GM23338 (cell line): ENCODE measurements around the gene ANKLE2. TPM values are rescaled to one million over a fixed set of nuclear protein-coding genes. Genes with fewer than 3 reads are reported as not detected.

Experiments
- ATAC-seq: fragments of 200-7000 bp; cut with Tn5 transposase; 3 replicates; pipeline ENCODE4 v1.9.1; 2020
- DNase-seq: peaks from one replicate; pipeline ENCODE4 v3.0.0-alpha.2; 2015; ENCODE audit warnings: low spot score
- H2AFZ ChIP-seq: fragments of 200-600 bp; sonication (generic); 2 replicates; pipeline ENCODE4 v1.8.0; 2016; ENCODE audit warnings: antibody characterized with exemption, mild to moderate bottlenecking, moderate library complexity
- H3F3A ChIP-seq: fragments of 200-600 bp; sonication (generic); replicated peaks from 2 replicates; pipeline ENCODE4 v1.8.0; 2017; ENCODE audit warnings: antibody characterized with exemption, mixed run types, low read depth
- H3K27ac ChIP-seq: fragments of 200-600 bp; sonication (generic); 2 replicates; pipeline ENCODE4 v1.6.1; 2016; ENCODE audit warnings: low read depth
- H3K27me3 ChIP-seq: fragments of 200-600 bp; sonication (generic); 2 replicates; pipeline ENCODE4 v1.8.0; 2016; ENCODE audit warnings: mild to moderate bottlenecking, mixed run types, moderate library complexity; ENCODE audit not compliant: insufficient read depth
- H3K36me3 ChIP-seq: fragments of 200-600 bp; sonication (generic); 2 replicates; pipeline ENCODE4 v1.8.0; 2016; ENCODE audit warnings: mild to moderate bottlenecking; ENCODE audit not compliant: insufficient read depth
- H3K4me1 ChIP-seq: fragments of 200-600 bp; sonication (generic); 2 replicates; pipeline ENCODE4 v1.8.0; 2016; ENCODE audit warnings: mild to moderate bottlenecking, moderate library complexity; ENCODE audit not compliant: insufficient read depth
- H3K4me2 ChIP-seq: fragments of 200-600 bp; sonication (generic); 2 replicates; pipeline ENCODE4 v1.7.1; 2017; ENCODE audit warnings: mixed run types
- H3K4me3 ChIP-seq: fragments of 200-600 bp; sonication (generic); 2 replicates; pipeline ENCODE4 v1.6.1; 2016; ENCODE audit warnings: mixed run types
- H3K79me2 ChIP-seq: fragments of 200-600 bp; sonication (generic); replicated peaks from 2 replicates; pipeline ENCODE4 v1.8.0; 2017; ENCODE audit warnings: mild to moderate bottlenecking; ENCODE audit not compliant: insufficient read depth
- H3K9me2 ChIP-seq: fragments of 200-600 bp; sonication (generic); 2 replicates; pipeline ENCODE4 v1.8.0; 2017; ENCODE audit not compliant: insufficient read depth
- H4K20me1 ChIP-seq: fragments of 200-600 bp; sonication (generic); replicated peaks from 2 replicates; pipeline ENCODE4 v1.8.0; 2017; ENCODE audit warnings: mild to moderate bottlenecking; ENCODE audit not compliant: insufficient read depth
- H3K27ac Mint-ChIP-seq: 2 replicates; pipeline ENCODE4 v1.8.0; 2020; ENCODE audit warnings: inconsistent platforms, mild to moderate bottlenecking, moderate library complexity, mixed read lengths
- H3K27me3 Mint-ChIP-seq: 3 replicates; pipeline ENCODE4 v1.8.0; 2022; ENCODE audit warnings: low read depth, mild to moderate bottlenecking, moderate library complexity, mixed read lengths, inconsistent platforms; ENCODE audit not compliant: insufficient read depth, poor library complexity
- H3K36me3 Mint-ChIP-seq: 3 replicates; pipeline ENCODE4 v1.8.0; 2021; ENCODE audit warnings: low read depth, mild to moderate bottlenecking, inconsistent platforms, moderate library complexity, mixed read lengths
- H3K4me1 Mint-ChIP-seq: 3 replicates; pipeline ENCODE4 v1.8.0; 2020; ENCODE audit warnings: mild to moderate bottlenecking, inconsistent platforms, mixed read lengths
- H3K4me3 Mint-ChIP-seq: 3 replicates; pipeline ENCODE4 v1.8.0; 2021; ENCODE audit warnings: moderate library complexity, mild to moderate bottlenecking, inconsistent platforms, mixed read lengths
- H3K9me3 Mint-ChIP-seq: 3 replicates; pipeline ENCODE4 v1.8.0; 2020; ENCODE audit warnings: moderate library complexity, mild to moderate bottlenecking, inconsistent platforms, mixed read lengths
- CREB1 ChIP-seq: fragments of 250-450 bp; sonication (Bioruptor Pico); IDR thresholded peaks from 2 replicates; pipeline ENCODE4 v1.5.0; 2020; ENCODE audit warnings: low read depth, mild to moderate bottlenecking, moderate library complexity
- CTCF ChIP-seq, 2 experiments: fragments of 200-600 bp in 1 of 2; sonication (generic) in 1 of 2; conservative IDR thresholded peaks; 2 replicates each; pipeline versions ENCODE4 v1.5.1 to v1.6.1; 2016 to 2017; ENCODE audit warnings: antibody characterized with exemption in 2 of 2, low read depth in 2 of 2, mild to moderate bottlenecking in 2 of 2, moderate library complexity in 1 of 2
- ETS1 ChIP-seq: IDR thresholded peaks from 2 replicates; pipeline ENCODE4 v1.6.1; 2016; ENCODE audit warnings: antibody characterized with exemption
- EZH2 ChIP-seq: fragments of 200-600 bp; sonication (generic); IDR thresholded peaks from one replicate; pipeline ENCODE4 v1.8.0; 2017; ENCODE audit warnings: antibody characterized with exemption, mild to moderate bottlenecking, low read depth; ENCODE audit not compliant: unreplicated experiment
- EZH2phosphoT487 ChIP-seq: fragments of 200-600 bp; sonication (generic); IDR thresholded peaks from one replicate; pipeline ENCODE4 v1.8.1; 2018; ENCODE audit warnings: antibody characterized with exemption; ENCODE audit not compliant: unreplicated experiment
- JUNB ChIP-seq: IDR thresholded peaks from one replicate; pipeline ENCODE4 v1.6.1; 2016; ENCODE audit warnings: antibody characterized with exemption; ENCODE audit not compliant: unreplicated experiment
- NANOG ChIP-seq: IDR thresholded peaks from 2 replicates; pipeline ENCODE4 v1.6.1; 2016; ENCODE audit warnings: antibody characterized with exemption, borderline replicate concordance
- POLR2AphosphoS5 ChIP-seq: IDR thresholded peaks from 2 replicates; pipeline ENCODE4 v1.6.1; 2016; ENCODE audit warnings: antibody characterized with exemption, low read depth
- REST ChIP-seq: IDR thresholded peaks from one replicate; pipeline ENCODE4 v1.6.1; 2018; ENCODE audit warnings: antibody characterized with exemption; ENCODE audit not compliant: unreplicated experiment
- STAT1 ChIP-seq: IDR thresholded peaks from one replicate; pipeline ENCODE4 v1.6.1; 2016; ENCODE audit warnings: antibody characterized with exemption; ENCODE audit not compliant: unreplicated experiment
- ZNF331 ChIP-seq: fragments of 250-450 bp; sonication (Bioruptor Pico); IDR thresholded peaks from 2 replicates; pipeline ENCODE4 v1.5.0; 2020; ENCODE audit warnings: low read depth, mild to moderate bottlenecking, moderate library complexity
- polyA plus RNA-seq: library from polyadenylated mRNA; unstranded; fragments of >200 nt; fragmentation: Nextera tagmentation; extraction: Ambion mirVana; gene quantifications from 2 replicates; pipeline ENCODE4 v1.2.1, GENCODE V29; 2016
- total RNA-seq: library from RNA; depleted of rRNA; stranded (reverse); fragments of >200 nt; shearing (Covaris generic); gene quantifications from 2 replicates; pipeline ENCODE4 v1.2.3, GENCODE V29; 2014

Gene ANKLE2
- total and polyA plus RNA-seq, 2 experiments from 2014 or later = 27.2 to 63.7 TPM

- peak; percentile 99 for TF ChIP-seq JUNB
- TF ChIP-seq POLR2AphosphoS5 = peak; percentile 71
- no peak for TF ChIP-seq CREB1 (CRISPR knock-in tag)
- no peak for TF ChIP-seq ZNF331 (CRISPR knock-in tag)
Observed at GRCh38 chr12:132687211-132688164, 74.1 kb downstream of the ANKLE2 start, which contains the start of the genes POLE and PXMP2 (continued).

DNA sequence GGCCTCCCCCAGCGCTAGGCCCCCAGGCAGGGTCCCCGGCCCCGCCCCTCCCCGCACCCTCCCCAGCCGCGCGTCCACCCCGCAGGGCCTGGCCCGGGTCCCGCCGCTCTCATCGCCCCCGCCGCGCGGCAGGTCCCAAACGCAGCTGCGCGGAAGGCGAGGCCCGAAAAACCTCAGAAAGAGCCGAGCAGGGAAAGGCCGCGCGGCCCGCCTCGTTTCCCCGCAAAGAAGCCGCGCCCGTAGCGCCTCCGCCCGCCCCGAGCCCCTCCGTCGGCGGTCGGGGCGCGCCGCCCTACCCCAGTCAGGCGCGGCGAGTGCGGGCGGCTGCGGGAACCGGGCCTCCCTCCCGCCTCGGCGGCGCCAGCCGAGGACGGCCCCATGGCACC, 74.8 kb downstream of the ANKLE2 start:
- DNase-seq (peak; percentile 48), ATAC-seq (peak; percentile 68)
- H3K27me3 ChIP-seq = peaks cover 15% of the 10 kb centered on the region
- peak overlapping the region; percentile 69 for H3K4me3 ChIP-seq
- Mint-ChIP-seq H3K27ac (no peak overlapping the region), H3K4me3 (peak overlapping the region; percentile 72; the same call in 2 of the 3 replicates), H3K4me1 (peaks cover 21% of the 10 kb centered on the region), H3K27me3 (peaks cover 14% of the 10 kb centered on the region), H3K36me3 (peaks cover 24% of the 10 kb centered on the region; the same call in 2 of the 3 replicates), H3K9me3 (no peaks in the 10 kb centered on the region)
- no peak overlapping the region for H2AFZ ChIP-seq
- H3K27ac ChIP-seq = no peak overlapping the region
- peaks cover 40% of the 10 kb centered on the region for H3K79me2 ChIP-seq
- H3K4me1 ChIP-seq = peaks cover 3% of the 10 kb centered on the region; the same call in 1 of the 2 replicates
- H3K9me2 ChIP-seq = no peaks in the 10 kb centered on the region
- peaks cover 38% of the 10 kb centered on the region for H4K20me1 ChIP-seq
- peak overlapping the region; percentile 76; the same call in 1 of the 2 replicates for H3K4me2 ChIP-seq
- H3F3A ChIP-seq = 0 out of 2 replicates have a peak, but pooled peaks cover 6% of the 10 kb centered on the region
- H3K36me3 ChIP-seq = no peaks in the 10 kb centered on the region
- no peak for TF ChIP-seq EZH2phosphoT487
- TF ChIP-seq ZNF331 (CRISPR knock-in tag) = no peak
- TF ChIP-seq CTCF (conservative IDR thresholded peaks at IDR 0.05; ENCODE audit: low read depth in 2 of 2) = no peak
- no peak for TF ChIP-seq CREB1 (CRISPR knock-in tag)
- TF ChIP-seq EZH2 = no peak
- TF ChIP-seq REST = no peak
- no peak for TF ChIP-seq NANOG
- no peak for TF ChIP-seq ETS1
- no peak for TF ChIP-seq STAT1
